ENCODE data around the gene MACF1.

- TF ChIP-seq POLR2A (IDR thresholded peaks at IDR 0.05; ENCODE audit: low read depth, low read length), result no peak
- no peak for TF ChIP-seq TAF1 (IDR thresholded peaks at IDR 0.05; ENCODE audit: low read depth, low read length)
- no peak for TF ChIP-seq POLR2AphosphoS5 (IDR thresholded peaks at IDR 0.05; ENCODE audit: low read depth, low read length)
- no peak for TF ChIP-seq SPI1 (IDR thresholded peaks at IDR 0.05; ENCODE audit: low read depth, low read length)
- TF ChIP-seq PAX5 (IDR thresholded peaks at IDR 0.05; ENCODE audit: insufficient read depth, low read length, severe bottlenecking), result no peak
Observed at GRCh38 chr1:39410915-39411436, 206.5 kb downstream of the MACF1 start.

All from GM12891 (cell line).